GM12872 (cell line): ENCODE measurements around the gene LINGO3.

Experiments
- CTCF ChIP-seq: IDR thresholded peaks from 3 replicates; pipeline ENCODE4 v1.5.1; 2011; ENCODE audit warnings: low read depth, mild to moderate bottlenecking, low read length, moderate library complexity; ENCODE audit not compliant: insufficient read depth

LINGO3 gene

DNA sequence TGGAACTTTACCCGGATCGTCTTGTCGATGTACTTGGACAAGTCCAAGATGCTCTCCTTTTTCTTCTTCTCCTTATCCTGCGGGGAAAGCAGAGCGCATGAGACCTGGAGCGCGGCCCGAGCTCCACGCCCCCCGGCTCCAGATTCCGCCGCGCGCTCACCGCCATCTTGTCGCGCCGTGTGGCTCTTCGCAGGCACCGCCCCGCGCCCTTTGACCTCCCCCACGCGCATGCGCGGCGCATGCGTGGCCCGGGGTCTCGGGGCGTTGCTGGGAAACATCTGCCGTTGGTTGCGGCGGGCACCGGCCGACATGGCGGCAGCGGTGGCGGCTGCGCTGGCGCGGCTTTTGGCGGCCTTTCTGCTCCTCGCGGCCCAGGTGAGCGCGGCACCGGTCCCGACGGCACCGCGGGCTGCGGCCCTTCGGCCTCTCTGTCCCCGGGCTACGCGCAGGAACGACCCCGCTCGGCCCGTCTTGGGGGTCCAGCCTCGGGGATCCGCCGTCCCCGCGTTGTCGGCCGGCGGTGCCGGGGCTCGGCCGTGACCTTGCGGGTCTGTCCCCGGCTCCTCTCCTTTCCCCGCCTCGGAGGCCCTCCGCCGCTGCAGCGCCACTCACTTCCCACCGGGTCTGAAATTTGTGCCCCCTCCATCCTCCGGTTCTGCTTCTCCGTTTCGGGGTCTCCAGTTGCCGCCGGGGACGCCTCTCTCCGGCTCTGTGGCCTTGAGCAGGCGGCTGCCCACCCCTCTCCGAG, 20.6 kb upstream of the LINGO3 start, which contains the start of the genes LSM7 and SPPL2B:
Gene LSM7, minus strand, starts transcription at position 186 of the 748 bp plus-strand sequence. Its CDS starts 20 bp downstream, at position 166.
Gene SPPL2B, plus strand, starts transcription at position 284 of the 748 bp plus-strand sequence. Its CDS starts 26 bp downstream, at position 310.
- no peak for TF ChIP-seq CTCF

DNA sequence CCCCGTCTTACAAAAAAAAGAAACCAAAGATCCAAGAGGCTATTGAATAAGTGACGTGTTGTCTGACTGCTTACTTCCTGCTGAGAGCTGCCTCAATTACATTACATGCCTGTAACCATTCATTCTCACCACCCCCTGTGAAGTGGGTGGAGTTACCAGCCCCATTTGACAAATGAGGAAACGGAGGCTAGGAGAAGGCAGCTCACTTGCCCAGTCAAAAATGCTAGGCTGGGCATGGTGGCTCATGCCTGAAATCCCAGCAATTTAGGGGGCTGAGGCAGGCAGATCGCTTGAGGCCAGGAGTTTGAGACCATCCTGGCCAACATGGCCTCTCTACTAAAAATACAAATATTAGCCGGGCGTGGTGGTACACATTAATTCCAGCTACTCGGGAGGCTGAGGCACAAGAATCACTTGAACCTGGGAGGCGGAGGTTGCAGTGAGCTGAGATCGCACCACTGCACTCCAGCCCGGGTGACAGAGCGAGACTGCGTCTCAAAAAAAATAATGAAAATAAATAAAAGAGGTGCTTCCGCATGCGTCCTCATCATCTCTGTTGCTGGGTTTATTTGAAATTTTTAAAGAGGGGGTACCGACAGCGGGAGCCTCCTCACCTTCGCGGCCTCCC, 19.9 kb upstream of the LINGO3 start:
- TF ChIP-seq CTCF = no peak

- no peak for TF ChIP-seq CTCF
Observed at GRCh38 chr19:2326699-2327360, 18.9 kb upstream of the LINGO3 start.

GRCh38 chr19:2325281-2326046, 17.5 kb upstream of the LINGO3 start:
- no peak for TF ChIP-seq CTCF

DNA sequence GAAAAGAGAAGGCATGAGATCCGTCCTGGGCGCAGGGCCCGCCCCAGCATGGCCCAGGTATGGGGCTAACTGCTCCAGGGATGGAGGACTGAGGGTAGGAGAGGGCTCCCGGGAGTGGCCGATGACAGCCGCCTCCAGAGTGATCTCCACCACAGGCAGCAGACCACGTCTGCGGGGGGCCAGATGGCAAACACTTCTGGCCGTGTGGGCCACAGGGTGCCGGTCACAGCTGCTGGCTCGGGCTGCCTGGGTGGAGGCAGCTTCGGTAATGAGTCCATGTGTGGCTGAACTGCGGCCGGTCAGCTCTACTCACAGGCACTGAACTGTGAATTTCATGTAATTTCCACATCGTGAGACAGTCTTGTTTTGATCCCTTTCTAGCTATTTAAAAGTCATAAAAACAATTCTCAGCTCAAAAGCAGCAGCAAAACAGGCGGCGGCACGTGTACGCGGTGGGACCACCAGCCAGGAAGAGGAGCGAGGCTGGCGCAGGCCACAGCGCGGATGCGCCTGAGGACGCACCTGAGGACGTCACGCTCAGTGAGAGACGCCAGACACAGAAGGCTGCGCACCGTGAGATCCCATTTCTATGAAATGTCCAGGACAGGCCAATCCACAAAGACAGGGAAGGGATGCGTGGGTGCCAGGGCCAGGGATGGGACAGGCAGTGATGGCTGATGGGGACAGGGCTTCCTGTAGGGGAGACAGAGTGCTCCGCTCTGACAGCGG, 16.4 kb upstream of the LINGO3 start:
- TF ChIP-seq CTCF = no peak

- no peak for TF ChIP-seq CTCF
Observed at GRCh38 chr19:2323707-2324106, 15.8 kb upstream of the LINGO3 start.
